HG03442 (cell line): ENCODE results near the gene SAMHD1.
"Not testable (repeated sequence)": the region's sequence is repeated elsewhere in the genome, so short reads cannot be mapped to it uniquely, and the experiment has no call there.

Experiments used
- ATAC-seq: cut with Tn5 transposase; IDR thresholded peaks from one replicate; pipeline ENCODE4 v1.9.1; 2021; ENCODE audit warnings: mild to moderate bottlenecking, moderate library complexity; ENCODE audit not compliant: unreplicated experiment

The SAMHD1 gene

GRCh38 chr20:36917943-36918342, 33.6 kb downstream of the SAMHD1 start:
- no peak for ATAC-seq

- ATAC-seq = no peak
Observed at GRCh38 chr20:36917240-36917639, 34.3 kb downstream of the SAMHD1 start.

GRCh38 chr20:36916199-36916598, 35.3 kb downstream of the SAMHD1 start:
- no peak for ATAC-seq

- ATAC-seq = no peak
Observed at GRCh38 chr20:36908603-36909002, 42.9 kb downstream of the SAMHD1 start.

GRCh38 chr20:36906086-36906485, 45.4 kb downstream of the SAMHD1 start:
- ATAC-seq = not testable (repeated sequence)

GRCh38 chr20:36905566-36905965, 45.9 kb downstream of the SAMHD1 start:
- ATAC-seq = not testable (repeated sequence)

GRCh38 chr20:36904690-36905089, 46.8 kb downstream of the SAMHD1 start:
- ATAC-seq = no peak

- ATAC-seq = no peak
Observed at GRCh38 chr20:36895036-36895435, 56.5 kb downstream of the SAMHD1 start.

- ATAC-seq = no peak
Observed at GRCh38 chr20:36893801-36894200, 57.7 kb downstream of the SAMHD1 start.

- no peak for ATAC-seq
Observed at GRCh38 chr20:36891211-36891610, 60.3 kb downstream of the SAMHD1 start.

GRCh38 chr20:36890586-36890985, 60.9 kb downstream of the SAMHD1 start:
- no peak for ATAC-seq

- ATAC-seq = no peak
Observed at GRCh38 chr20:36888880-36889516, 62.5 kb downstream of the SAMHD1 start.

GRCh38 chr20:36887752-36888090, 63.8 kb downstream of the SAMHD1 start:
- ATAC-seq = no peak

- ATAC-seq = no peak
Observed at GRCh38 chr20:36886859-36887751, 64.4 kb downstream of the SAMHD1 start.

GRCh38 chr20:36885356-36885755, 66.2 kb downstream of the SAMHD1 start:
- no peak for ATAC-seq

- ATAC-seq = no peak
Observed at GRCh38 chr20:36883977-36884535, 67.5 kb downstream of the SAMHD1 start.

GRCh38 chr20:36881888-36882287, 69.6 kb downstream of the SAMHD1 start:
- no peak for ATAC-seq

GRCh38 chr20:36881331-36881730, 70.2 kb downstream of the SAMHD1 start:
- no peak for ATAC-seq

GRCh38 chr20:36880741-36881250, 70.7 kb downstream of the SAMHD1 start:
- no peak for ATAC-seq

- ATAC-seq = no peak
Observed at GRCh38 chr20:36878941-36879340, 72.6 kb downstream of the SAMHD1 start.

- ATAC-seq = no peak
Observed at GRCh38 chr20:36876473-36876833, 75.1 kb downstream of the SAMHD1 start.
